ENCODE measurements around the gene ZGLP1.
A peak's percentile ranks its signal among the peaks of the same experiment; 100 is the strongest.

Gene ZGLP1

GRCh38 chr19:10279737-10280442 lies 29.7 kb downstream of the ZGLP1 start:
- DNase-seq (ENCODE audit: low spot score) (no peak), FAIRE-seq (no peak)

DNA sequence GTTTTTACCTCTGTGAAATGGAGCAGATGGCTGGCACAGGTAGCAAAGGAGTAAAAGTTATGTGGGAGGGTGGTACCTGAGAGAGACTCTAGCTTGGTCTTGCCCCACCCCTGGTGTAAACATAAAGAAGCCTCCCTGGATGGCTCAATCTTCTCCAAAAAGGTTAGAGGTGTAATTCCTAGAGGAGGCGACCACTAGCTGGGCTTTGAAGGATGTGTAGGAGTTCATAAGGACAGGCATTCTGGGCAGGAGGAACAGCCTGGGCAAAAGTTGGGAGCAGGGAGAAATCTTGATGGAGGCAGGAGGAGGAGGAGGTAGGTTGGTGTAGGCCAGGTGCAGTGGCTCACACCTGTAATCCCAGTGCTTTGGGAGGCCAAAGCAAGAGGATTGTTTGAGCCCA lies 30.7 kb downstream of the ZGLP1 start:
- DNase-seq (ENCODE audit: low spot score): no peak
- FAIRE-seq: no peak

DNA sequence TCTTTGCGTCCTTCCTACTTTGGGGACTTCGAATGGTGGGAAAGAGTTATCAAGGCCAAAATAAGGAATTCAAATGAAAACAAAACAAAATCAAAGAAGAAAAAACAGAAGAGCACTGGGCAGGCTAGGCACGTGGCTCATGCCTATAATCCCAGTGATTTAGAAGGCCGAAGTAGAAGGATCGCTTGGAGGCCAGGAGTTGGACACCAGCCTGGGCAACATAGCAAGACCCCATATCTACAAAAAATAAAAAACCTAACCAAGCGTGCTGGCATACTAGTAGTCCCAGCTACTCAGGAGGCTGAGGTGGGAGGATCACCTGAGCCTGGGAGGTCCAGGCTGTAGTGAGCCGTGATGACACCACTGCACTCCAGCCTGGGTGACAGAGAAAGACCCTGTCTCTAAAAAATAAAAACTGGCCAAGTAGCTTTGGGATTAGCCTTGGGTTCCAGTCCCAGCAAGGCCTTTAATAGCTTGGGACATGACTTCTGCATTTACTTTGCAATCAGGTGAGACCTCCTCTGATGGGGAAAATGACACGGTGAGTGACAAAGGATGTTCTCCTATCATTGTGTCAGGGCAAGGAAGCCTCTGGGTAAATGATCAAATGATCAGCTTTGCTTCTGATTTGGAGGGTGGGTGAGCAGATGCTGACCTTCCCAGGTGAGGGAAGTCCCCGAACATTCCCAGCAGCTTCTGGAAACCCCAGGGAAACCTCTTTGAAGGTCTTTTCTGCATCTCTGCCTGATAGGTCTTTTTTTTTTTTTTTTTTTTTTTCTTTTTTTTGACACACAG lies 31.6 kb downstream of the ZGLP1 start:
- DNase-seq (ENCODE audit: low spot score) (no peak), FAIRE-seq (no peak)

DNA sequence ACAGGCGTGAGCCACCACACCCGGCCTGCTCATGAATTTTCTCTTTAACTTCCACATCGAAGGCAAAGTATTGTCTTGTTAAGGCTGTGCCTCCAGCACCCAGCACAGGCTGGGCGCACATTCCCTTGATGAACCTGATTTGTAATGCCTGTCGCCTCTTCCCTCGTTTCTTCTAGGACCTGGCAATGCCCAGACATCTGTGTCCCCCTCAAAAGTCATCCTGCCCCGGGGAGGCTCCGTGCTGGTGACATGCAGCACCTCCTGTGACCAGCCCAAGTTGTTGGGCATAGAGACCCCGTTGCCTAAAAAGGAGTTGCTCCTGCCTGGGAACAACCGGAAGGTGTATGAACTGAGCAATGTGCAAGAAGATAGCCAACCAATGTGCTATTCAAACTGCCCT lies 35.0 kb downstream of the ZGLP1 start:
- no peak for FAIRE-seq
- no peak for DNase-seq (ENCODE audit: low spot score)

DNA sequence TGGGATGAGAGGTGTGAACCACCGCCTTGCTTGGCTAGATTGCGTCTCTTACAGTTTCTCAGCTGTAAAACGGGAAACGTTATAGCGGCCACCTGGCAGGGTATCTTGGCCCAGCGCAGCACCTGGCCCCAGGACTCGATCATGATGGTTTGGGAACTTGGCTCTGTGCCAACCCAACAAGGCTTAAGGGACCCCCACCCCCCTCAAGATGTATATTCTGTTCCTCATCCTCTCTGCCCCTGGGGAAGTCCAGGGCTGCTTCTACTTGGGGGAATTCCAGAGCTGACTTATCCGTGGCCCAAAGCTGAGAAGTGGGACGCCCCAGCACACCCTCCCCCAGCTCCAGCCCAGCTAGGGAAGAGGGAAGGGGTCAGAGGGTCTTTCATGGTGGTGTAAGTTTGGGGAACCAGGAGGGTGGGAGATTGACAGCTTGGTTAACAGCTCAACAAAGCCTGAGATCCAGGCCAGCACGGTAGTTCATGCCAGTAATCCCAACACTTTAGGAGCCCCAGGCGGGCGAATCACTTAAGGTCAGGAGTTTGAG lies 38.0 kb downstream of the ZGLP1 start:
- FAIRE-seq (no peak), DNase-seq (ENCODE audit: low spot score) (peak; percentile 48)

GRCh38 chr19:10270616-10271394 lies 38.8 kb downstream of the ZGLP1 start, which contains the start of gene ICAM1:
TSS of gene ICAM1 (plus strand) at chr19:10271120. CDS start at chr19:10271160, 40 bp downstream.
- peak; percentile 40 for FAIRE-seq

GRCh38 chr19:10270180-10270615 lies 39.4 kb downstream of the ZGLP1 start:
- DNase-seq (ENCODE audit: low spot score): peak; percentile 80
- no peak for FAIRE-seq

More at GRCh38 chr19:10270616-10271394, 38.8 kb downstream of the ZGLP1 start, which contains the start of gene ICAM1:
- DNase-seq (ENCODE audit: low spot score): peak; percentile 83

GRCh38 chr19:10269333-10270179 lies 40.1 kb downstream of the ZGLP1 start:
- FAIRE-seq: no peak
- peak; percentile 58 for DNase-seq (ENCODE audit: low spot score)

GRCh38 chr19:10268071-10268470 lies 41.5 kb downstream of the ZGLP1 start:
- FAIRE-seq (no peak), DNase-seq (ENCODE audit: low spot score) (no peak)

DNA sequence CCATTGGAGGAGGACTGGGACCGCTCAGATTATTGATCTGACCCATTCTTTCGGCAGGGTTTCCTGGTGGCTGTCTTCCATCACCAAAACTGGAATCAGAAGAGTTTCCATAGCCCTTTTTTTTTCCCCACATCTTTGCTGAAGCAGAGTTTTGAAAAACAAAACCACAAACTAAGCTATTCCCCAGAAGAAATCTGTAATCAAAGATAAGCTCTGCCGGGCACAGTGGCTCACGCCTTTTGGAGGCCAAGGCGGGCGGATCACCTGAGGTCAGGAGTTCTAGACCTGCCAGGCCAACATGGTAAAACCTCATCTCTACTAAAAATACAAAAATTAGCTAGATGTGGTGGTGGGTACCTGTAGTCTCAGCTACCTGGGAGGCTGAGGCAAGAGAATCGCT lies 42.9 kb downstream of the ZGLP1 start:
- DNase-seq (ENCODE audit: low spot score): no peak
- FAIRE-seq: no peak

DNA sequence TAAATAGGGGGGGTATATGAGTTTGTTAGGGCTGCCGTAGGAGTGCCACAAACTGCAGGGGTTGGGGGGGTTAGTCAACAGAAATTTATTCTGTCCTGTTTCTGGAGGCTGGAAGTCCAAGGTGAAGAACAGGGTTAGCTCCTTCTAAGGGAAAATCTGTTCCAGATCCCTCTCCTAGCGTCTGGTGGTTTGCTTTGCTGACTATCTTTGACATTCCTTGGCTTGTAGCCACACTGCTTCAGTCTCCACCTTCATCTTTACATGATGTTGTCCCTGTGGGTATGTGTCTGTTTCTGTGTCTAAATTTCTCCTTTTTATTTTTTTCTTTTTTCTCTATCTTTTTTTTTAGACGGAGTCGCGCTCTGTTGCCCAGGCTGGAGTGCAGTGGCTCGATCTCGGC lies 46.8 kb downstream of the ZGLP1 start:
- DNase-seq (ENCODE audit: low spot score): peak; percentile 21
- no peak for FAIRE-seq

DNA sequence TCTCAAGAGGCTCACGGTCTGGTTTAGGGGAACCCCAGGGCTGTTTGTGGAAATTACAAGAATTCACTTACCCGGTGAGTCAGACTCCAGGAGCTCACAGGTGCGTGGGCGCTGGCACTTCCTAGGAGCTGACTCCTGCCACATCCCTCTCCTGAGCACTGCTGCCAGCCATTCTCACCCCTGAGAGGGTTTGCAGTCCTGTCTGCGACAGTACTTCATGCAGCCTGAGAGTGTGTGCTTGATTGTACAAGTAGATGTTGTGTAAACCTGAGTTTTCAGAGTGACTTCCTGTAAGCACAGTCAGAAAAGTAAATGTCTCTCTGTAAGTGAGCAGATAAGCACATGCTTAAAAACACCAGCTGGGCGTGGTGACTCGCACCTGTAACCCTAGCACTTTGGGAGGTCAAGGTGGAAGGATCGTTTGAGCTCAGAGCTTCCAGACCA lies 49.5 kb downstream of the ZGLP1 start:
- no peak for FAIRE-seq

DNA sequence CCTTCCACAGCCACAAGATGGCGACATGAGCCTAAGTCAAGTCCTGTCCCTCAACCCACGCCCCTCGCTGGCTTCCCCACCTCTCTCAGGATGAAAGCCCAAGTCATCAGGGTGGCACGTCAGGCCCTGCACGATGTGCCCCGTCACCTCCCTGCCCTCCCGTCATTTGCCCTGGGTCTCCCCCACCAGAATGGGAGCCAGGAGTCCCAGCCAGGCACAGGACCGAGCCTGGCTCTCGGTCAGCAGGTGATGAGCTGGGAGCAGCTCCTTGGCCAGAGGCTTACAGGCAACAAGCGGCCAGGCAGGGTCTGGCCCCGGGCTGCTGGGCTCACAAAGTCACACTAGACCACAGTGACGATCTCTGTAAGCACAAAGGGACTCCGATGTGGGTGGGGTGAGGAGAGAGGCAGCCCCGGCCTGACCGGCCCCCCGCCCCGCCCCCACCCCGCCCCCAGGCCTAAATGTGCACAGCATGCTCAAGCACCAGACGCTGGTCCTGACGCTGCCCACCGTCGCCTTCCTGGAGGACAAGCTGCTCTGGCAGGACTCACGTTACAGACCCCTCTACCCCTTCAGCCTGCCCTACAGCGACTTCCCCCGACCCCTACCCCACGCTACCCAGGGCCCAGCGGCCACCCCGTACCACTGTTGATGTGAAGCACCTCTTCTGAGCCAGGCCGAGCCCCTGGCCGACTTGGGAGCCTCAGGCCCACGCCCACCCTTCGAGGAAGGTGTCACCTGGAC lies 50.3 kb downstream of the ZGLP1 start:
- FAIRE-seq: no peak
- DNase-seq (ENCODE audit: low spot score): peak; percentile 67

More for the DNA sequence above, 49.5 kb downstream of the ZGLP1 start:
- DNase-seq (ENCODE audit: low spot score): peak; percentile 9

DNA sequence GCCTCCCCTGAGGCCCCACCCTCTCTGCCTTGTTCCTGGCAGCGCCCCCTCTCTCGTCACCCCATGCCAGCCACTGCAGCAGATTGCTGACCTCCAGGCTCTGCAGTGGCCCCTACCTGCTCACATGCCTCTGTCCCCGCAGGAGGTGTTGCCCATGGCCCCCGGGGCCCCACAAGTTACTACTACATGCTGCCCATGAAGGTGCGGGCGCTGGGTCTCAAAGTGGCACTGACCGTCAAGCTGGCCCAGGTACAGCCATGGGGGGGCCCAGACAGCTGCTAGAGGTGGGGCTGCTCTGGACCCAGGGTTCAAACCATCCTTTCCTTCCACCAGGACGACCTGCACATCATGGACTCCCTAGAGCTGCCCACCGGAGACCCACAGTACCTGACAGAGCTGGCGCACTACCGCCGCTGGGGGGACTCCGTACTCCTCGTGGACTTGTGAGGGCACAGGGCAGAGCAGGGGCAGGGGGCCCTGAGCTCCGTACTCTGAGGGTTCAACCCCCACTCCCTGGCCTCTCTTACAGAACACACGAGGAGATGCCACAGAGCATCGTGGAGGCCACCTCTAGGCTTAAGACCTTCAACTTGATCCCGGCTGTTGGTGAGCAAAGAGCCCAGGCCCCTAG lies 51.4 kb downstream of the ZGLP1 start:
- no peak for FAIRE-seq
- no peak for DNase-seq (ENCODE audit: low spot score)

- DNase-seq (ENCODE audit: low spot score) (no peak), FAIRE-seq (no peak)
Observed at GRCh38 chr19:10256970-10257615, 52.5 kb downstream of the ZGLP1 start.

- DNase-seq (ENCODE audit: low spot score): no peak
- no peak for FAIRE-seq
Observed at GRCh38 chr19:10256551-10256950, 53.1 kb downstream of the ZGLP1 start.

GRCh38 chr19:10255358-10255757 lies 54.3 kb downstream of the ZGLP1 start:
- no peak for DNase-seq (ENCODE audit: low spot score)
- no peak for FAIRE-seq

Measured in RCC 7860 (cell line).